Muscle of back (tissue), 13 donors: Measurements from ENCODE around the gene CERT1. TPM values are rescaled to one million over a fixed set of nuclear protein-coding genes. Genes with fewer than 3 reads are reported as not detected.
"Not testable (repeated sequence)": the region's sequence is repeated elsewhere in the genome, so short reads cannot be mapped to it uniquely, and the experiment has no call there.

Experiments
- DNase-seq, 3 donors: peaks; one replicate each; pipeline versions ENCODE4 v3.0.0 to v3.0.0-alpha.2; 2013
- long read RNA-seq, 9 donors: transcript quantifications; one replicate each; lab custom pipeline, GENCODE V29; 2026
- polyA plus RNA-seq, 10 donors: library from polyadenylated mRNA; unstranded; fragments of 120-200 nt; gene quantifications; one replicate each; pipeline ENCODE4 v1.2.1, GENCODE V29; 2013; ENCODE audit not compliant: insufficient read length in 10 of 10

The CERT1 gene
- 10 to 100 TPM; 32.0 to 47.4 (median 35.4) TPM for polyA plus RNA-seq
- long read RNA-seq, donor 1, partial matches to known transcripts = 0 of 3 reads
- long read RNA-seq, donor 1, other reads (novel, unspliced or antisense) = 0 of 3 reads
- long read RNA-seq, donor 2, partial matches to known transcripts = 27 of 31 reads
- long read RNA-seq, donor 2, other reads (novel, unspliced or antisense) = 0 of 31 reads
- long read RNA-seq, donor 3 = 0 reads
- long read RNA-seq, donor 4, partial matches to known transcripts = 0 of 6 reads
- long read RNA-seq, donor 4, other reads (novel, unspliced or antisense) = 0 of 6 reads
- long read RNA-seq, donor 5, partial matches to known transcripts = 0 of 2 reads
- long read RNA-seq, donor 5, other reads (novel, unspliced or antisense) = 0 of 2 reads
- long read RNA-seq, donor 6, full-length matches to known transcripts = 2 of 19 reads
- long read RNA-seq, donor 6, partial matches to known transcripts = 17 of 19 reads
- long read RNA-seq, donor 6, other reads (novel, unspliced or antisense) = 0 of 19 reads
- long read RNA-seq, donor 7, partial matches to known transcripts = 6 of 10 reads
- long read RNA-seq, donor 7, other reads (novel, unspliced or antisense) = 0 of 10 reads
- long read RNA-seq, donor 8, partial matches to known transcripts = 0 of 1 reads
- long read RNA-seq, donor 8, other reads (novel, unspliced or antisense) = 0 of 1 reads
- long read RNA-seq, donor 9 = 0 reads

GRCh38 chr5:75511435-75512382 is at the start of gene CERT1, which contains the start of gene POLK:
Gene CERT1, minus strand, starts transcription at chr5:75511629. Its CDS starts 422 bp downstream, at chr5:75511207.
Gene POLK, plus strand, starts transcription at chr5:75511891.
- peak; percentile 99 to 100 (median 99) for DNase-seq

GRCh38 chr5:75560655-75561054 is 49.2 kb upstream of the CERT1 start:
- not testable (repeated sequence) for DNase-seq

GRCh38 chr5:75558981-75559632 is 47.7 kb upstream of the CERT1 start:
- peak in 1 of 3 donors; percentile 53 for DNase-seq

GRCh38 chr5:75558221-75558620 is 46.8 kb upstream of the CERT1 start:
- DNase-seq = no peak

GRCh38 chr5:75553358-75553757 is 41.9 kb upstream of the CERT1 start:
- no peak for DNase-seq

GRCh38 chr5:75552764-75553163 is 41.3 kb upstream of the CERT1 start:
- no peak for DNase-seq

GRCh38 chr5:75551471-75551870 is 40.0 kb upstream of the CERT1 start:
- peak in 1 of 3 donors; percentile 27 for DNase-seq

- DNase-seq = no peak
Measured at GRCh38 chr5:75550597-75550996, 39.2 kb upstream of the CERT1 start.

- DNase-seq = no peak
Measured at GRCh38 chr5:75547812-75548211, 36.4 kb upstream of the CERT1 start.

GRCh38 chr5:75546830-75547229 is 35.4 kb upstream of the CERT1 start:
- DNase-seq = no peak

GRCh38 chr5:75545131-75545530 is 33.7 kb upstream of the CERT1 start:
- no peak for DNase-seq

- DNase-seq = no peak
Measured at GRCh38 chr5:75538211-75538610, 26.8 kb upstream of the CERT1 start.

- DNase-seq = no peak
Measured at GRCh38 chr5:75536694-75537360, 25.4 kb upstream of the CERT1 start.

GRCh38 chr5:75536147-75536546 is 24.7 kb upstream of the CERT1 start:
- no peak for DNase-seq

- DNase-seq = no peak
Measured at GRCh38 chr5:75534734-75535133, 23.3 kb upstream of the CERT1 start.

GRCh38 chr5:75533716-75534115 is 22.3 kb upstream of the CERT1 start:
- peak in 1 of 3 donors; percentile 54 for DNase-seq

- no peak for DNase-seq
Measured at GRCh38 chr5:75532190-75532589, 20.8 kb upstream of the CERT1 start.

- no peak for DNase-seq
Measured at GRCh38 chr5:75529185-75529584, 17.8 kb upstream of the CERT1 start.

- DNase-seq = no peak
Measured at GRCh38 chr5:75526070-75526469, 14.6 kb upstream of the CERT1 start.

- DNase-seq = no peak
Measured at GRCh38 chr5:75525344-75525743, 13.9 kb upstream of the CERT1 start.

GRCh38 chr5:75524591-75524990 is 13.2 kb upstream of the CERT1 start:
- DNase-seq = no peak
